ENCODE results near the gene TTLL11. TPM values are rescaled to one million over a fixed set of nuclear protein-coding genes. Genes with fewer than 3 reads are reported as not detected.
"Not testable (repeated sequence)": the region's sequence is repeated elsewhere in the genome, so short reads cannot be mapped to it uniquely, and the experiment has no call there.

The TTLL11 gene
- total RNA-seq, 1 experiment from 2014 or later: 3.8 TPM

DNA sequence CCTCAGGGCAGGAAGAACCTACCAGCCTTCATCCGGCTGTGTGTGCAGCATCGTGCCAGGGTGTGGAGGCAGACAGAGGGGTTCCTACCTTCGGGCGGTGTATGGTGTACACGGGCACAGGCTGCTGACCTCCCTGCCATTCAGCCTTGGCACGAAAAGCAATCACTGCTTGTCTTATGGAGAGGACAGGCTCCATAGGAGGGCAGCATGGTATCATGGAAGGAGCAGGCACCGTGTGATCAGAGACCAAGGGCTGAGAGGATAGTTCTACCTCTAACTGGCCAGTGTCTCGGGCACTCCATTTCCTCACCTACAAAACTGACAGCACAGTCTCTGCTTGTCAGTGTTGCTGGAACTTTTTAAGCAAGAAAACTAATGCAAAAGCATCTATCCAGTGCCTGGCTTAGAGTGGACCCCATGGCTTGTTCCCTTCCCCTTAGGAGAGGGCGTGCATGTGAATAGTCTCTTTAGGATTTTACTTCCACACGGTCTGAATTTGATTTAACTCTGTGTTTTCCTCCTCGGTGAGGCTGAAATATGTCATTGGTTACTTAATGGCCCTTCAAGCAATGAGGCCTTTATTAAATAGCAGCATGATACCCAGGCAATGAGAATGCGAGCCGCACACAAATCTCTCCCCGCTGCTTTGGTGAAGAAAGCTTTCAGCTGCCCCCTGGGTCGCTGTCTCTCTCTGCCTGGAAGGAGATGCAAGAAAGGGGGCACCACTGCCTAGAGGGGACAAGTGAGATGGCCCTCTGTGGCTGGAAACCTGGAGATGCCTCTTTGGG lies 22.2 kb downstream of the TTLL11 start:
- Histone ChIP-seq H3K4me3 (no peak overlapping the region), H3K36me3 (no peaks in the 10 kb centered on the region), H3K4me1 (replicated peaks) (no peaks in the 10 kb centered on the region), H3K27ac (no peak overlapping the region), H3K27me3 (replicated peaks) (no peaks in the 10 kb centered on the region), H3K9me3 (replicated peaks) (no peaks in the 10 kb centered on the region)
- DNase-seq (ENCODE audit: low read depth in 1 of 2, low spot score in 2 of 2): no peak

DNA sequence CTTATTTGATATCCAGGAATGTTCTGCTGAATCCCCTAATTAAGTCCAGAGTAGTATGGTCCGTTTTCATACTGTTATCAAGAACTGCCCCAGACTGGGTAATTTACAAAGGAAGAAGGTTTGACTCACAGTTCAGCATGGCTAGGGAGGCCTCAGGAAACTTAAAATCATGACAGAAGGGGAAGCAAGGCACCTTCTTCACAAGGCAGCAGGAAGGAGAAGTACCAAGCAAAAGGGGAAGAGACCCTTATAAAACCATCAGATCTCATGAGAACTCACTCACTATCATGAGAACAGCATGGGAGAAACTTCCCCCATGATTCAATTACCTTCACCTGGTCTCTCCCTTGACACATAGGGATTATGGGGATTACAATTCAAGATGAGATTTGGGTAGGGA lies 26.4 kb downstream of the TTLL11 start:
- H3K4me3 ChIP-seq; H3K4me1 ChIP-seq (replicated peaks); DNase-seq (ENCODE audit: low read depth in 1 of 2, low spot score in 2 of 2); H3K36me3 ChIP-seq; H3K27ac ChIP-seq; H3K9me3 ChIP-seq (replicated peaks); H3K27me3 ChIP-seq (replicated peaks): not testable (repeated sequence)

DNA sequence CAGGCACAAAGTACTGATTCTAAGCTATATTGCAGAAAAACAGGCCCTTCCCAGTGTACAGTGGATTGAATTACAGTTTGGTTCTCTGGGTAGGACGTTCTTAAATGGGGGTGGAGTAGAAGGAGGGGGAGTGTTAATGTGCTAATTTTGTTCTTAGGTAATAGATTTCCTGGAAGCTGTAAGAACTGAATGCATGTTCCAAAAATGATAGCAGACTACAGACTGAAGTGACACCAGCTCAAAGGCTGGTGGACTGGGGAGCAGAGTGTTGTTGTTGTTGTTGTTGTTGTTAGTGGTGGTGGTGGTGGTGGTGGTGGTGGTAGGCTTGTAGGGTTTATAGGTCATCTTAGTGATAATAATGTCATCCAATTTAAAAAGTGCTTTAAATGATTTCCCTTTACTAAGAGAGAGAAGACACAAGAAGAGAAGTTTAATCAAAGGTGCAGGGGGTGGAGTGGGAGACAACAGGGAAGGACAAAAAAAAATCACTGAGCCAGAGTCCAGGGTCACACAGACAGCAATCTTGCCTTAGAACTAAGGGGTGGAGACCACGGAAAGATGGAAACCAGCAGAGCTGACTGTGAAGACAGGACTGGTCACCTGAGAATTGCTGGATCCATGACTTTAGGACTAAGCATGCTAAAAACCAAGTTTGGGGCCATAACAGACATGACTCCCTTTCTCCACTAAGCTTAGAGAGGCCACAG lies 27.0 kb downstream of the TTLL11 start:
- Histone ChIP-seq H3K27me3 (replicated peaks) (no peaks in the 10 kb centered on the region), H3K36me3 (no peaks in the 10 kb centered on the region), H3K4me3 (no peak overlapping the region), H3K9me3 (replicated peaks) (no peaks in the 10 kb centered on the region), H3K4me1 (replicated peaks) (no peaks in the 10 kb centered on the region), H3K27ac (no peak overlapping the region)
- no peak for DNase-seq (ENCODE audit: low read depth in 1 of 2, low spot score in 2 of 2)

DNA sequence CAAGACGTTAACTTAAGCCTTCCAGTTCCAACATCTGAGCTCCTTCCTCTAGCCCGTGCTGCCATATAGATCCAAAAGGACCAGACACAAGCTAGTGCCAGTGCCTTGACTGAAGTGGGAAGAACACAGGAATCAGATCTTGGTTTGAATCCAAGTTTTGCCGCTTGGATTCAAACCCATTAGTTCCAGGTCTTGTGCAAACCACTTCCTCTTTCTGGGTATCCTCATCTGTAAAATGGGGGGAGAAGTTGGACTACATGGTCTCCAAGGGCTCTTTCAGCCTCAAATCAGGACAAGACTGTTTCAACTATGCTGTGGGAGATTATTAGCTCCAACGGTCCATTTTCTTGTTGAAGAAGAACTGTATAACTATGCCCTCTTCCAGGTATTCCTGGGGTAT lies 32.6 kb downstream of the TTLL11 start:
- Histone ChIP-seq H3K36me3 (no peaks in the 10 kb centered on the region), H3K27ac (no peak overlapping the region), H3K9me3 (replicated peaks) (no peaks in the 10 kb centered on the region), H3K27me3 (replicated peaks) (no peaks in the 10 kb centered on the region), H3K4me3 (no peak overlapping the region), H3K4me1 (replicated peaks) (no peaks in the 10 kb centered on the region)
- no peak for DNase-seq (ENCODE audit: low read depth in 1 of 2, low spot score in 2 of 2)

DNA sequence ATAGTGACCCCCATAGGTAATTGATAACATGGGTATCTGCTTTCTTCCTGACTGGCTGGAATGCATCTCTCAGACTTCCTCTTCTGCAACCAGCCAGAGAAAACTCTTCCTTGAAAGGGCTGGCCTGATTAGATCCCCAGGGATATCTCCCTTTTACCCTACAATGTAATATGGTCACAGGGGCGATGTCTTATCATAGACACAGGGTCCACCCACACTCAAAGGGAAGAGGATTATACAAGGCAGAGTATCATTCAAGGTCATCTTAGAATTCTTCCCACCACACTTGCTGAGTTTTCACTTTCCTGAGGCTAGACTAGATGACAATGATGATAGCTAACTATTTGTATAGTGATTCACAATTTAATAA lies 33.2 kb downstream of the TTLL11 start:
- H3K27me3 ChIP-seq (replicated peaks): no peaks in the 10 kb centered on the region
- H3K4me3 ChIP-seq: no peak overlapping the region
- no peaks in the 10 kb centered on the region for H3K9me3 ChIP-seq (replicated peaks)
- DNase-seq (ENCODE audit: low read depth in 1 of 2, low spot score in 2 of 2): no peak
- no peaks in the 10 kb centered on the region for H3K36me3 ChIP-seq
- no peaks in the 10 kb centered on the region for H3K4me1 ChIP-seq (replicated peaks)
- H3K27ac ChIP-seq: no peak overlapping the region

DNA sequence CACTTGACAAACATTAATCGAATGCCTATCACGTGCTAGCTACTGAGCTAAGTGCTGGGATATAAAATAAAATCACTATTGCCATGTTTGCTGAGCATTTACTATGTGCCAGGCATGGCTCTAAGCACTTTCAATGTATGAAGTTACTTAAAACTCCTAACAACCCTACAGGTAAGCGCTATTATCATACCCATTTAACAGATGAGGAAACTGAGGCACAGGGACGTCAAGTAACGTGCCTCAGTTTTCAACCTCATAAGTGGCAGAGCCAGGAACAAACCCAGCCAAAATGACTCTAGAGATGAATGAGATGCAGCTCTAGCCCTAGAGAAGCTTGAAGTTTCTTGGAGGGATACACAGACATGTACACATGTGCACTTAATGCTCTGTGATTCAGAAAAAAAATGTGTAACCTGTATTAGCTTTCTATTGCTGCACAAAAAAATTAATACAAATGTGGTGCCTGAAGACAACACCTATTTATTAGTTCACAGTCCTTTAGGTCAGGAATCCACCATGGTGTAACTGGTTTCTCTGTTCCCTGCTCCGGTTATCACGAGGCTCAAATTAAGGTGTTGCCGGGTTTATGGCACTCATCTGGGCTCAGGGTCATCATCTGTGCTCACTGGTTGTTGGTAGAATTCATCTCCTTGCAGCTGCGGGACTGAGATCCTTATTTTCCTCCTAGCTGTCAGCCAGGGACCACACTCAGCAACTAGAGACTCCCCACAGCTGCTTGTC lies 33.7 kb downstream of the TTLL11 start:
- H3K27ac ChIP-seq: no peak overlapping the region
- no peak for DNase-seq (ENCODE audit: low read depth in 1 of 2, low spot score in 2 of 2)
- no peaks in the 10 kb centered on the region for H3K27me3 ChIP-seq (replicated peaks)
- H3K9me3 ChIP-seq (replicated peaks): no peaks in the 10 kb centered on the region
- no peaks in the 10 kb centered on the region for H3K36me3 ChIP-seq
- no peak overlapping the region for H3K4me3 ChIP-seq
- no peaks in the 10 kb centered on the region for H3K4me1 ChIP-seq (replicated peaks)

DNA sequence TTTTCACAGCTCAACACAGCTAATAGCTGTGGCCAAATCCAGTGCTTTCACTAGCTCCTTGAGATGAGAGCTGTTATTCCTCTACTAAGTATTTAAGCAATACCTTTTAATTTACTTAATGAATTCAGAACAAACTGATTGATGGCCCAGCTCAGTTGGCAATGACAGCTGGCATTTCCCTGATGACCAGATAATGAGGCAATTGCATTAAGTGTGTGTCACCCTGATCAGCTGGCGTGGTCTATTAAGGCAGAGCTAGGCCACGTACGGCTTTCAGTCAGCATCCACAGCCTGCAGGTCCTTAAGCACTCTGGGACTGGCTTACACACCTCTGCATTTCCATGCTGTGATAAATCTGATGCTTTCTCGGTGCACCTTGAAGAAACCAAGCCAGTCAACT lies 34.4 kb downstream of the TTLL11 start:
- Histone ChIP-seq H3K9me3 (replicated peaks) (no peaks in the 10 kb centered on the region), H3K4me1 (replicated peaks) (no peaks in the 10 kb centered on the region; the same call in 1 of the 2 replicates), H3K27ac (no peak overlapping the region), H3K36me3 (no peaks in the 10 kb centered on the region), H3K4me3 (no peak overlapping the region), H3K27me3 (replicated peaks) (no peaks in the 10 kb centered on the region)
- DNase-seq (ENCODE audit: low read depth in 1 of 2, low spot score in 2 of 2): no peak

DNA sequence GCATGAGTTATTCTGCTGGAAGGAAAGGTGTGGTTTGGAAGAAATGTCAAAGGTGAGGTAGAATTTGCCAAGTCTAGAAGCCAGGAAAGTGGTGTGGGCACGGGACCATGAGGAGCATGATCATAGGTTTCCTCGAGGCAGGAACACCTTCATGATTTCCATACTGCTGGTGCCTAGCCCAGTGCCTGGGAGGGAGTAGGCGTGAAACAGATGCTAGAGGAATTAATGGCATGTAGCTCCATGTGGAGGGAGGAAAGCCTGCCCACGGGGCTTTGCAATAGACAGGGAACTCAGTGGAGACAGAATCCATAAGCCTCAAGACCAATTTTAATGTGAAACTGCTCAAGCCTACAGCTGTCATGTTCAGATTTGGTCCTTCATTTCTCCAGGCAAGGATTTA lies 35.1 kb downstream of the TTLL11 start:
- DNase-seq (ENCODE audit: low read depth in 1 of 2, low spot score in 2 of 2): no peak
- Histone ChIP-seq H3K4me1 (replicated peaks) (no peaks in the 10 kb centered on the region; the same call in 1 of the 2 replicates), H3K27me3 (replicated peaks) (no peaks in the 10 kb centered on the region), H3K36me3 (no peaks in the 10 kb centered on the region), H3K27ac (no peak overlapping the region), H3K4me3 (no peak overlapping the region), H3K9me3 (replicated peaks) (no peaks in the 10 kb centered on the region)

DNA sequence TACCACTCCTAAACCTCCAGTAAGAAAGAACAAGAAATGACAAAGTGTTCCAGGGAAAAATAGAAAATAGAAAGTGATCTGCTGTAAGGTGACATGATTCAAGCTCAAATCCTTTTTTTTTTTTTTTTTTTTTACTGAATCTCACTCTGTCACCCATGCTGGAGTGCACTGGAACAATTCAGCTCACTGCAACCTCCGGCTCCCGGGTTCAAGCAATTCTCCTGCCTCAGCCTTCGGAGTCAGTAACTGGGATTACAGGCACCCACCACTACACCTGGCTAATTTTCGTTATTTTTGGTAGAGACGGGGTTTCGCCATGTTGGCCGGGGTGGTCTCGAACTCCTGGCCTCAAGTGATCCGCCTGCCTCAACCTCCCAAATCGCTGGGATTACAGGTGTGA lies 35.9 kb downstream of the TTLL11 start:
- no peak overlapping the region for H3K27ac ChIP-seq
- no peaks in the 10 kb centered on the region; the same call in 1 of the 2 replicates for H3K4me1 ChIP-seq (replicated peaks)
- H3K4me3 ChIP-seq: no peak overlapping the region
- H3K27me3 ChIP-seq (replicated peaks): no peaks in the 10 kb centered on the region
- no peaks in the 10 kb centered on the region for H3K36me3 ChIP-seq
- no peak for DNase-seq (ENCODE audit: low read depth in 1 of 2, low spot score in 2 of 2)
- H3K9me3 ChIP-seq (replicated peaks): no peaks in the 10 kb centered on the region

DNA sequence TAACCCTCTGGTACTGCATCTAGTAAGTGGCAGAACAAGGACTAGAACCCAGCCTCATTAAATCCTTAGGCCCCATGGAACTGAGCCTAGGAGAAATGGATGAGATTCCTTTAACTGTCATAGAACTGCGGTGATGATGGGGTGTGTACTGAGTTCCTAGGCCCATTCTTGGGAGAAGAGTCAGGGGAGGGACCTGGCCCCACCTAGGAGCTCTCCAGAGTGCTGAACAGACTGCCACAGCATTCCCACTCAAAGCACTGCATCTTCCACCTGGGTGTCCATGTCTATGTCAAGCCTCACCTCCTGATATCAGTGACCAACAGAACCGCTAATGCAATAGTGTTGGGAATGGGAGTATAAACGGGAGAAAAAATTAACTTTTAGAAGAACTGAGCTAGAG lies 36.6 kb downstream of the TTLL11 start:
- no peaks in the 10 kb centered on the region for H3K27me3 ChIP-seq (replicated peaks)
- H3K36me3 ChIP-seq: no peaks in the 10 kb centered on the region
- H3K9me3 ChIP-seq (replicated peaks): no peaks in the 10 kb centered on the region
- no peak overlapping the region for H3K27ac ChIP-seq
- H3K4me1 ChIP-seq (replicated peaks): no peaks in the 10 kb centered on the region; the same call in 1 of the 2 replicates
- no peak for DNase-seq (ENCODE audit: low read depth in 1 of 2, low spot score in 2 of 2)
- no peak overlapping the region for H3K4me3 ChIP-seq

DNA sequence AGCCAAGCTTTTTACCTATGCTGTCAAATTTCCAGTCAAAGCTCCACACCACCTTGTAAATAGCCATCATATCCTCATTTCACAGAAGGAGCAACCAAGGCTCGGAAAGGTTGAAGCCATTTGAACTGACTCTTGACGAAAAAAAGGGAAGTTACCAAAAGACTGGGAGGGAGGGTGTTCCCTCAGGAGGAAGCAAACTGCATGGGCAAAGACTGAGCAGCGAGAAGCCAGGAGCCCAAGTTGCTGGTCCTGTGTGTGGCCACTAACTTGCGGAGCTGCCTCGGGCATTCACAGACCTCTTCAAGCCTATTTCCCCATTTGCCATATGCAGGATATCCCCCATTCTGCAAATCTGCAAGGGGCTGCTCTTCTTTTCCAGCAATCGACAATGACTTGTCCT lies 37.4 kb downstream of the TTLL11 start:
- no peak overlapping the region for H3K27ac ChIP-seq
- no peaks in the 10 kb centered on the region for H3K9me3 ChIP-seq (replicated peaks)
- H3K27me3 ChIP-seq (replicated peaks): no peaks in the 10 kb centered on the region
- H3K4me3 ChIP-seq: no peak overlapping the region
- no peaks in the 10 kb centered on the region for H3K36me3 ChIP-seq
- DNase-seq (ENCODE audit: low read depth in 1 of 2, low spot score in 2 of 2): no peak
- H3K4me1 ChIP-seq (replicated peaks): no peaks in the 10 kb centered on the region; the same call in 1 of the 2 replicates

DNA sequence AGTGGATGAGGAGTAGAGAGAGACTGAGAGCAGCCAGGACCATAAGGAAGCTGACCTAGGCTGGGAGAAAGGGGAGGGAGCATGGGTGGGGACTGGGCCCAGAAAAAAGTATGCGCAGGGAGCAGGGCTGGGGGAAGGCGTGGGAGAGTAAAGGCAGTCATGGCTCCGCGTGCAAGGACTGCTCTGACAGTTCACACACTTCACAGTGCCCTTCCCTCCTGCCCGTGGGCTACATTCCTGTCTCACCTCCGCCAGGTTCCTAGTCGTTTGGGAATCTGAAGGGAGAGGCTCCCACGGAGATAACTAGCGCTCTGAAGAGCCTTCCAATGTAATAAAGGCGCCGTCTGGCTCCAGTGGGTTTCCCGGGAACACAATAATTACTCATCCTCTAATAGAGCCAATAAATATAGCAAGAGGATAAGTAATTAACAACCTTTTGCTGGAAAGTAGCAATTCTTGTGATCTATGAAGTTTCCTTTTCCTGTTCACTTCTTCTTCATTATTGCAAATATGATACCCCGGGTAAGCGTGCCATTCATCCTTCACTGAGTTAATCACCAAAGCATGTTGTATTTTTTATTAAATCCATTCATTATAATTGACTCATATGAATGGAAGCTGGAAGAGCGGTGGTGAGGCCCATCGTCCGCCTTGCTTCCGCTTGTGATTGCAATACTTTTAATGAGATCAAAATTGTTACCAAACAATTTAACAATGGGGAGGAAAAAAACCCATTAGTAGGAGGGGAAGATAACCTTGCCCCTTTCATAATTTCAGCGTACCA lies 39.3 kb downstream of the TTLL11 start:
- Histone ChIP-seq H3K4me1 (replicated peaks) (no peaks in the 10 kb centered on the region; the same call in 1 of the 2 replicates), H3K27me3 (replicated peaks) (no peaks in the 10 kb centered on the region), H3K27ac (no peak overlapping the region), H3K36me3 (no peaks in the 10 kb centered on the region), H3K4me3 (no peak overlapping the region), H3K9me3 (replicated peaks) (no peaks in the 10 kb centered on the region)
- DNase-seq (ENCODE audit: low read depth in 1 of 2, low spot score in 2 of 2): no peak

DNA sequence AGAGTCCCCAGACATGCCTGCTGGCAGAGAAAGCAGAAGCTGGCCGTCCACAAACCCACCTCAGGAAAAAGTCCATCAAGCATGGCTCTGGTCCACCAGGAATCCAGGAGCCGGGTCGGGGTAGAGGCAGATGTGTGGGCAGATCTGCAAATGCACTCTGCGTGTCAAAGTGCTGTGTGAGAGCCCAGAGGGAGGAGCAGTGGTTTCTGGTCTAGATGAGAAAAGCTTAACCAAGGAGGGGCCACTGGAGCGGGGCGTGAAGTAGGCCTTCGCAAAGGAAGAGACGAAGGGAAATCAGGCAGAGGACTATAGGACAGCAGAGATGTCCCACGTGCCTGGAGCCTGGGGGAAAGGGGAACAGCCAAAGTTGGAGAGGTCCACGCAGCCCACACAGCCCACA lies 40.0 kb downstream of the TTLL11 start:
- Histone ChIP-seq H3K4me3 (no peak overlapping the region), H3K27ac (no peak overlapping the region), H3K27me3 (replicated peaks) (no peaks in the 10 kb centered on the region), H3K9me3 (replicated peaks) (no peaks in the 10 kb centered on the region), H3K4me1 (replicated peaks) (no peaks in the 10 kb centered on the region; the same call in 1 of the 2 replicates), H3K36me3 (no peaks in the 10 kb centered on the region)
- no peak for DNase-seq (ENCODE audit: low read depth in 1 of 2, low spot score in 2 of 2)
